ENCODE measurements around the gene TECTB.

TECTB gene

DNA sequence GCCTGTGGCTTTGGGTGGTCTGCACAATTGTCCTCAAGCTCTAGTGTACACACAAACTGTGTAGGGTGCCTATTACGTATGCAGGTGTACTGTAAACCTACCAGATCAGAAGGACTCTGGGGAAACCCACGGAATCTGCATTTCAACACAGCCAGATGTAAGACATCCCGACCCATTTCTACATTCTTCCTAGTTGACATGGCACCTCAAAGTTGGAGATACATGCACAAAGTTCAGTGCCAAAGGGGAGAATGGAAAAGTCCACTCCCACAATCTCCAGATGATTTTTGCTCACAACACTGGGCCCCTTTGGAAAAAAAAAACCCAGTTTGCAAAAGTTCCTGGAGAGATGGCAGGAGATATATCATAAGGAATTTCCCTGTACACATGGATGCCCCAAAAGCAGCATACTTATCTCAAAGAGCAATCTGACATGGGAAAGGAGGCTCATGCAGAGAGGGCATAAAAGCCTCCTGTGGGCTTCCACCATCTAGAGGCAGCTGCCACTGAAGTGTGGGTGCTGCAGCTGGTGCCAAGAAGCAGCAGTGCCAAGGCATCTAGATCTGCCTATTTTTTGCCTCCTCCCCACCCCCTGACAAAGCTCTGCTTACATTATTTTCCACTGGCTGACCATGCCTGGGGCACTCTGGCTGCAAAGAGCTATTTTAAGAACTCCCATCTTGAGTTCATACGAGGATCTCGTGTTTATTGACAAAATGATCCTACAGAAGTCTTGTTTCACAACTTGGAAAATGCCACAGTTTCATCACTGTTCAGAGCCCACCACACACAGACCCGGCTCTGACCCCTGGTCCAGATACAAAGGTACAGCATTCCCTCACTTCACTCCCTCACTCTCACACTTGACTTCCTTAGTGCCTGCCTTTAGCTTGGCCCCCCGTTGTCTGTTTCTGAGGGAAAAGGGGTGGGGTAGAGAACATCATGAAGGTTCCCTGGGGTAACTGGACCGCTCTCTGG is 12.9 kb downstream of the TECTB start:
- peak; percentile 46 for DNase-seq (ENCODE audit: extremely low read depth, low read depth)
- TF ChIP-seq, protein P1, sequence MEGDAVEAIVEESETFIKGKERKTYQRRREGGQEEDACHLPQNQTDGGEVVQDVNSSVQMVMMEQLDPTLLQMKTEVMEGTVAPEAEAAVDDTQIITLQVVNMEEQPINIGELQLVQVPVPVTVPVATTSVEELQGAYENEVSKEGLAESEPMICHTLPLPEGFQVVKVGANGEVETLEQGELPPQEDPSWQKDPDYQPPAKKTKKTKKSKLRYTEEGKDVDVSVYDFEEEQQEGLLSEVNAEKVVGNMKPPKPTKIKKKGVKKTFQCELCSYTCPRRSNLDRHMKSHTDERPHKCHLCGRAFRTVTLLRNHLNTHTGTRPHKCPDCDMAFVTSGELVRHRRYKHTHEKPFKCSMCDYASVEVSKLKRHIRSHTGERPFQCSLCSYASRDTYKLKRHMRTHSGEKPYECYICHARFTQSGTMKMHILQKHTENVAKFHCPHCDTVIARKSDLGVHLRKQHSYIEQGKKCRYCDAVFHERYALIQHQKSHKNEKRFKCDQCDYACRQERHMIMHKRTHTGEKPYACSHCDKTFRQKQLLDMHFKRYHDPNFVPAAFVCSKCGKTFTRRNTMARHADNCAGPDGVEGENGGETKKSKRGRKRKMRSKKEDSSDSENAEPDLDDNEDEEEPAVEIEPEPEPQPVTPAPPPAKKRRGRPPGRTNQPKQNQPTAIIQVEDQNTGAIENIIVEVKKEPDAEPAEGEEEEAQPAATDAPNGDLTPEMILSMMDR (IDR thresholded peaks at IDR 0.05; ENCODE audit: low read depth, low read length), result no peak

DNA sequence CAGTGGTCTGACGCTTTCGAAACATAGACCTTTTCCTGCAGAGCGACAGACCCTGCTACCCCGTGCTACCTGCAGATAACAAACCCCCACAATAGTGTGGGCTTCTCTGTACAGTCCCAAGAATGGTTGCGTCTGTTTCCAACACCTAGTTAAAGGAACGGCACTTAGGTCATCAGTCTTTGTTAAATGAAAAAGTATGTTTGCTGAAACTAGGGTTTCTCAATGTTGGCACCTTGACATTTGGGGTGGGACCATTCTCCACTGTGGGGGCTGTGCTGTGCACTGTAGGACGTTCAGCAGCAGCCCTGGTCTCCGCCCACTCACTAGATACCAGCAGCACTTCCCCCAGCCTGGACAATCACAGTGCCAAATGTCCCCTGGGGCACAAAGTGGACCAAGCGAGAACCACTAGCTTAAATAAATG is 13.7 kb downstream of the TECTB start:
- no peak for DNase-seq (ENCODE audit: extremely low read depth, low read depth)
- TF ChIP-seq, protein P1 (IDR thresholded peaks at IDR 0.05; ENCODE audit: low read depth, low read length), result no peak

DNA sequence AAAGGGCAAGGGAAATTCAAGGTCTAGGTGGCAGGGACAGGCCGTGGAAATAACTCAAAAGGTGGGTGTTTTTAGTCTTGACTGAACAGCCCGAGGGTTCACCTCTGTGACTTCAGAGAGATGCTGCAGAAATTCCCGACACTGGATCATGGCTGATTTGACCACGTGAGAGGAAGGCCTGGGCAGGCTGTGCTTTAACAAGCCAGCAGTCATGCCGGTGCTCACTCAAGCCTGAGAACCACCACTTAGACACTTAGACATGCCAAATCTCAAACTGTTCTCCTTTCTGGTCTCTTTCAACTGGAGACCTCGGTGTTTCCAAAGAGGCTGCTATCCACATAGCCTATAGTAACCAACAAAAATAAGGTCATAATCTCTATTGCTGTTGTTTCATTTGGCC is 15.4 kb downstream of the TECTB start:
- DNase-seq (ENCODE audit: extremely low read depth, low read depth), result no peak
- TF ChIP-seq, protein P1 (IDR thresholded peaks at IDR 0.05; ENCODE audit: low read depth, low read length), result no peak

- TF ChIP-seq, protein P1 (IDR thresholded peaks at IDR 0.05; ENCODE audit: low read depth, low read length), result no peak
- DNase-seq (ENCODE audit: extremely low read depth, low read depth), result no peak
Measured at GRCh38 chr10:112299456-112299855, 16.3 kb downstream of the TECTB start.

DNA sequence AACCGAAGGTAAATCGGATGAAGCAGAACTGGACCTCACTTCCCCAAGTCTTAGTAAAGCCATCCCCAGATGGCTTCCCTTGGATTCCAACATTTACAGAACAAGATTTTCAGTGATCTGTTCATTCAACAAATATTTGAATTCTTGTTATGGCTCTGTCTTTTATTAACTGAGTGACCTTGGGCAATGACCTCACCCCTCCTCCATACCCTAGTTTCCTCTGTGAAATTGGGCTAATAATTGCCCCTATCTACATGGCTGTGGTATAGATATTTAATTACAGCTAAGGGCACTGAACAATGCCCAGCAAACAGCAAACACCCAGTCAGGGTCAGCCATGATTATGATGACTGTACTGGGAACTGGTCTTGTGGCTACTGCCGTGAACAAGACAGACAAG is 19.1 kb downstream of the TECTB start:
- no peak for DNase-seq (ENCODE audit: extremely low read depth, low read depth)
- TF ChIP-seq, protein P1 (IDR thresholded peaks at IDR 0.05; ENCODE audit: low read depth, low read length), result no peak

DNA sequence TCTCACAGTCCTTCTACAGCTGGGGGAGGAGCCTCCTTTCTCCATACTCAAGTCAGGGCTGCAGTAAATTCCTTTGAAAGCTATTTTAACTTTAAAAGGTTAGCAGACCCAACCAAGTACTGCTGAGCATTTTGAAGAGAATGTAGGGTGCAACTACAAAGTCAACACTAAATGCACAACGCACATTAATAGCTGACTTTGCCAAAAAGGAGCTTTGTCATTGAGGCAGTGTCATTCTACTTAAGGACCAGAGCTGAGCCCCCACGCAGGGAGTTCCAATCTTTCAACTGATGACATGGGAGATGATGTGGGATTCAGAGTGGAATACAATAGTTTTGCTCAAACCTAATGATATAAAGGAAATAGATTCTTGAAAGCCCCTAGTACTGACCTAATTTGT is 20.3 kb downstream of the TECTB start:
- DNase-seq (ENCODE audit: extremely low read depth, low read depth), result no peak
- TF ChIP-seq, protein P1 (IDR thresholded peaks at IDR 0.05; ENCODE audit: low read depth, low read length), result no peak

- DNase-seq (ENCODE audit: extremely low read depth, low read depth), result no peak
- TF ChIP-seq, protein P1 (IDR thresholded peaks at IDR 0.05; ENCODE audit: low read depth, low read length), result no peak
Measured at GRCh38 chr10:112304267-112304859, 21.2 kb downstream of the TECTB start.
